HL-60/S4 (cell line): Measurements from ENCODE around the gene COX4I2.
"Not testable (repeated sequence)": the region's sequence is repeated elsewhere in the genome, so short reads cannot be mapped to it uniquely, and the experiment has no call there.

Experiments
- in situ Hi-C: fragments of 300-500 bp; cut with MboI; formaldehyde crosslinking; loops from 2 replicates; pipeline ENCODE4 v1.14.3; 2022; ENCODE audit warnings: low sequenced_read_pairs

COX4I2 gene

DNA sequence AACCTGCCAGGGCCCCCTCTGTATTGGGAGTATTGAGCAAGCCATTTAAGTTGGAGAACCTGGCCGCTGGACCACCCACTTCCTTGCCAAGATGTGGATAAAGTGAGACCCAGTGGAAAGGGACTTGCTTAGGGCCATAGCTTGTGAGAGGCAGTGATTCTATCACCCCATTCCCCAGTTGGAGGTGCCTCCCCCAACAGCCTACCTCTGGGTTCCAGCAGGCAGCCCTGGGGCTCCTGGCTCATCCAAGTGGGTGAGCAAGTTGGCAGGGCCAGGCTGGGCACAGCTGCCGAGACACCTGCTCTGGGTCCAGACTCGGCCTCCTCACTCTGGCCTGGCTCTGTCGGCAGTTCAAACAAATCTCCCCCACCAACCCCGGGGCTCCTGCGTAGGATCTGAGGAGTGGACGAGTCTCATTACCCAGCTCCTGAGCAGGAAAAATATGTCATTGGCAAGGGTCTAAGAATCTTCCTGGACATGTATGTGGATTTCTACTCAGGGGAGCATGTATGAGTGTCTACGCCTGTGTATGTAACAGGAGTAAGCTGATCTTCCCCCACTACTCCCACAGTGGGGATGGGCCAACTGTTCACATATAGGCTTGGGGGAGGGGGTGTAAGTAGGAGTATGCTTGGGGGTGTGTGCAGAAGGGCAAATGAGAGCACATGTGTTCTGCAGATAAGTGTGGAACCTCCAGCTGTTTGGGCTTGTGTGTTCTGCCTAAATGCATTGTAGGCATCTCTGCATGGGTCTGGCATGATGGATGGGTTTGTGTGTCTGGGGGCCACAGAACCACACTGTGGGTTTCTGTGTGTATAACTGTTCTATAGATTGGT, 30.7 kb upstream of the COX4I2 start:
- in situ Hi-C loops = no loop called here

DNA sequence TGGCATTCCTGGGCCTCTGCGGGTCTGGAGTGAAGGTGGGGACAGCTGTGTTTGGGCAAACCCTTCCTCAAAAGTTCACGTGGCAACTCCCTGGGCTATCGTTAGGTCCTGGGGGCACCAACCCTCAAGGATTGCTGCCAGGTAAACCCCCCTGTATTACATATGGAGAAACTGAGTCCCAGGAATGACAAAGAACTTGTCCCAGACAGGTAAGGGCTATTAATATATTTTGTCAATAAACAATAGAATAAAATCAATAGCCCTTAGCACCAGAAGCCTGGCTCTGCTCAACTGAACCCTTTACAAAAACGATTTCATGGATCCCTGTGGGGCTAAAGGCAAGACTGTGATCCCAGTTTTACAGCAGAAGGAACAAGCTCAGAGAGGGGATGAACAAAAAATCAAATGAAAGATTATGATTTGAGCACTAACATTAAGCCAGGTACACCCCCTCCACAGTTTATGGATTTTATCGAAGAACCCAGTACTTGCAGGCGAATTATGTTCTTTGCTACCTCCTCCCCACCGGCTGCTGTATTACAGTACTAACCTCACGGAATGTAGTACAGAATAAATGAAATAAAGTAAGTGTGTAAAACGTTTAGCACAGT, 30.0 kb upstream of the COX4I2 start:
- in situ Hi-C loops = no loop called here

DNA sequence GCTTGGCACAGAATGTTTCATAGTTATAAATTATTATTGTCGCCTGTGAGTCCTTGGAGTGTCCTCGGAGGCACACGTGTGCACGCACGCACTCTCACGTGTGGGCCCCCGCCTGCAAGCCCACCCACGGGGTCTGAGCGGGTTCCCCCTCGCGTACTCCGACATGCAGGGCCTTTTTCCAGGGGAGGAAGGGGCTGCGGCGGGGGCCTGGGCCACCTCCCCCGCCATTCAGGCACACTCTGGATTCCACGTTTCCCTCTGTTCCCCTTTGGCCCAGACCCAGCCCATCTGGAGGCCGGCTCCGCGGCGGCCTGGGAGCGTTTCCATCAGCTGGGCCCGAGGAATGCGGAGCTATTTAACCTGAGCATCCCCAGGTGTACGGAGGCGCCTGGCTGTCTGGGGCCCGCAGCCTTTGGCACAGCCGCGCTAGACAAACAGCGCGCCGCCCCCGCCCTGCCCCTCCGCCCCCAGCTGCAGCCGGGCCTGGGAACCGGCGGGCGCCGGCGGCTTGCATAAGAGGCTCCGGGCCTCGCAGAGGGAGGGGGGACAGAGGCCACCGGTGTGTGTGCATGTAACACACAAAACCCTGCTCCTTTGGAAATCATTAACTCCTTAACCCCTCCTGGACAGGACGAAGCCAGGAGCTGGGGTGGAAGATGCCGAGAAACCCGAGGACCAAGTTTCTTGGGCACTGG, 29.3 kb upstream of the COX4I2 start:
- in situ Hi-C loops = no loop called here

DNA sequence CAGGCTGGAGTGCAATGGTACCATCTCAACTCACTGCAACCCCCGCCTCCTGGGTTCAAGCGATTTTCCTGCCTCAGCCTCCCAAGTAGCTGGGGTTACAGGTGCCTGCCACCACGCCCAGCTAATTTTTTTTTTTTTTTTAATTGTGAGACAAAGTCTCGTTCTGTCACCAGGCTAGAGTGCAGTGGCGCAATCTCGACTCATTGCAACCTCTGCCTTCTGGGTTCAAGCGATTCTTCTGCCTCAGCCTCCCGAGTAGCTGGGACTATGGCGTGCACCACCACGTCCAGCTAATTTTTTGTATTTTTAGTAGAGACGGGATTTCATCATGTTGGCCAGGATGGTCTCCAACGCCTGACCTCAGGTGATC, 25.5 kb upstream of the COX4I2 start:
- in situ Hi-C loops = not testable (repeated sequence)

DNA sequence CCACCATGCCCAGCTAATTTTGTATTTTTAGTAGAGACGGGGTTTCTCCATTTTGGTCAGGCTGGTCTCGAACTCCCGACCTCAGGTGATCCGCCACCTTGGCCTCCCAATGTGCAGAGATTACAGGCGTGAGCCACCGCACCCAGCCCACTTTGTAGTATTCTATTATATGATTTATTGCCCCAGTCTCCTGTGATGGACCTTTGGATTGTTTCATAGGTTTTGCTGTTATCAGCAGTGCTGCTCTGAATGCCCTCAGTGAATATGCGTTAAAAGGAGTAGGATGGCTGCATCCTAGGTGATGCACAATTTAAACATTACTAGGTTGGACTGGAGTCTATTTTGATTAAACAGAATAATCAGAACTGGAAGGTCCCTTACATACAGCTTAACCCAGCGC, 22.3 kb upstream of the COX4I2 start:
- in situ Hi-C loops = loop anchor here (5.0 kb wide), 1 partner anchor 53 kb away; no protein-coding TSS in a partner anchor

DNA sequence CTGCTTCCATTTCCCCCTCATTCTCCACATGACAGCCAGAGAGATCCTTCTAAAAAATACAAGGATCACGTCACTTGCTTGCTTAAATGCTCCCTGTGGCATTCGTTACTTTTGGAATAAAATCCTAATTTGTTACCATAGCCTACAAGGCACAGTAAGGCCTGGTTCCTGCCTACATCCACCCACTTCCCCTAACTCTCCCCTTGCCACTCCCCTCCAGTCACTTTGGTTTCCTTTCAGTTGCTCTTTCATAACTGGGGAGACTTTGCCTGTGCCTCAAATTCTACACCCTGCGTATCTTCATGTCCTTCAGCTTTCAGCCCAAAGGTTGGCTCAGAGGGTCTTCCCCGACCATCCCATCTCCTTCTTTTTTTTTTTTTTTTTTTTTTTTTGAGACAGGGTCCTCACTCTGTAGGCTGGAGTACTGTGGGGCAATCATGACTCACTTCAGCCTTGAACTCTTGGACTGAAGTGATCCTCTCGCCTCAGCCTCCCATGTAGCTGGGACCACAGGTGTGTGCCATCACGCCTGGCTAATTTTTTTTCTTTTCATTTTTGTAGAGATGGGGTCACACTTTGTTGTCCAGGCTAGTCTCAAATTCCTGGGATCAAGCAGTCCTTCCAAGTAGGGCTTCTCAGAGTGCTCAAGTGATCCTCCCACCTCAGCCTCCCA, 20.1 kb upstream of the COX4I2 start:
- in situ Hi-C loops = loop anchor here (5.0 kb wide), 1 partner anchor 55 kb away; no protein-coding TSS in a partner anchor

DNA sequence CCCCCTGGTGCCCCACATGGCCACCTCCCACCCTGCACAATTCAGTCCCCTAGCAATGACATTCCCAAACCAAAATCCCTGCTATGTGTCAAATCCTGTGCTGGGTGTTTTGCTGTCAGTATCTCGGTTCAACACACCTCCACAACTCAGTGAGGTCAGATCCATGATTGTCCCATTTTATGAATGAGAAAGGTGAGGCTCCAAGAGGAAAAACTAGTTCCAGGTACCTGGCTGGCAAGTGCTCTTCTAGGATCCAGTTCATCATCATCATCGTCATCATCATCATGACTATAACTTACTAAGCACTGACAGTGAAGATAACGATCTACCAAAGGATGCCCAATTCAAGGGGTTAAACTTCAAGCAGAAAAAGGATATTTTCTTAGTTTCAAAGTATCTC, 17.5 kb upstream of the COX4I2 start:
- in situ Hi-C loops = no loop called here

DNA sequence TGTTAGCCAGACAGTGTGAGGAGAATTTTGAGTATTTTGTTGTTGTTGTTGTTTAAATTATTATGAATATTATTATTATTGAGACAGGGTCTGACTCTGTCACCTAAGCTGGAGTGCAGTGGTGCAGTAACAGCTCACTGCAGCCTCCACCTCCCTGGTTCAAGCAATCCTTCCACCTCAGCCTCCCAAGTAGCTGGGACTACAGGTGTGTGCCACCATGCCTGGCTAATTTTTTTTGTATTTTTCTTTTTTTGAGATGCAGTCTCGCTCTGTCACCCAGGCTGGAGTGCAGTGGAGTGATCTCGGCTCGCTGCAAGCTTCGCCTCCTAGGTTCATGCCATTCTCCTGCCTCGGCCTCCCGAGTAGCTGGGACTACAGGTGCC, 14.6 kb upstream of the COX4I2 start:
- in situ Hi-C loops = not testable (repeated sequence)

DNA sequence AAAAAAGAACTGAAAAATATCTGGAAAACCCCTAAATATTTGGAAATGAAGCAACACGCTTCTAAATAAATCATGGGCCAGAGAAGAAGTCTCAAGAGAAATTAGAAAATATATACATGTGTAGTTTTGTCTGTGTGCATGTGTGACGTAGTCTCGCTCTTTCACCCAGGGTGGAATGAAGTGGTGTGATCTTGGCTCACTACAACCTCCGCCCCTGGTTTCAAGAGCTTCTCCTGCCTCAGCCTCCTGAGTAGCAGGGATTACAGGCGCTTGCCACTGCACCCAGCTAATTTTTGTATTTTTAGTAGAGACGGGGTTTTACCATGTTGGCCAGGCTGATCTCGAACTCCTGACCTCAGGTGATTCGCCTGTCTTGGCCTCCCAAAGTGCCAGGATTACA, 11.2 kb upstream of the COX4I2 start:
- in situ Hi-C loops = not testable (repeated sequence)

DNA sequence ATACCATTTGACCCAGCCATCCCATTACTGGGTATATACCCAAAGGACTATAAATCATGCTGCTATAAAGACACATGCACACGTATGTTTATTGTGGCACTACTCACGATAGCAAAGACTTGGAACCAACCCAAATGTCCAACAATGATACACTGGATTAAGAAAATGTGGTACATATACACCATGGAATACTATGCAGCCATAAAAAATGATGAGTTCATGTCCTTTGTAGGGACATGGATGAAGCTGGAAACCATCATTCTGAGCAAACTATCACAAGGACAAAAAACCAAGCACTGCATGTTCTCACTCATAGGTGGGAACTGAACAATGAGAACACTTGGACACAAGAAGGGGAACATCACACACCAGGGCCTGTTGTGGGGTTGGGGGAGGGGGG, 9.7 kb upstream of the COX4I2 start:
- in situ Hi-C loops = not testable (repeated sequence)

DNA sequence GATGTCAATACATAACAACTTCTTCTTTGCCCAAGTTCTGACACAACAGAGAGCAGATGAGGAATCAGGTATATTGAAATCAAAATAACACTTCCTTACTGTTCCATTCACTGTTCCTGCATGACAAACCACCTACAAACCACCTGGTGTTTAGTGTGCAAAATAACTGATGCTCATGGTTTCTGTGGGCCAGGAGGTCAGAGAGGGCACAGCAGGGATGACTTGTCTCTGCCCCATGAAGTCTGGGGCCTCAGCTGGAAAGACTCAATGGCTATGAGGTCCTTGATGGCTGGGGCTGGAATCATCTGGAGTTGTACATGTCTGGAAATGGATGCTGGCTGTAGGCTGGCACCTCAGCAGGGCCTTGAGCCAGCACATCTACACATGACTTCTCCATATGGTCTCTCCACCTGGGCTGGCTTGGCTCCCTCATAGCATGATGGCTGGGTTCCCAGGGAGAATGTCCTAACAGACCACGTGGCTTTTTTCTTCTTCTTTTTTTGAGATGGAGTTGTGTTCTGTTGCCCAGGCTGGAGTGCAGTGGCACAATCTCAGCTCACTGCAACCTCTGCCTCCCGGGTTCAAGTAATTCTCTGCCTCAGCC, 7.4 kb upstream of the COX4I2 start:
- in situ Hi-C loops = no loop called here

DNA sequence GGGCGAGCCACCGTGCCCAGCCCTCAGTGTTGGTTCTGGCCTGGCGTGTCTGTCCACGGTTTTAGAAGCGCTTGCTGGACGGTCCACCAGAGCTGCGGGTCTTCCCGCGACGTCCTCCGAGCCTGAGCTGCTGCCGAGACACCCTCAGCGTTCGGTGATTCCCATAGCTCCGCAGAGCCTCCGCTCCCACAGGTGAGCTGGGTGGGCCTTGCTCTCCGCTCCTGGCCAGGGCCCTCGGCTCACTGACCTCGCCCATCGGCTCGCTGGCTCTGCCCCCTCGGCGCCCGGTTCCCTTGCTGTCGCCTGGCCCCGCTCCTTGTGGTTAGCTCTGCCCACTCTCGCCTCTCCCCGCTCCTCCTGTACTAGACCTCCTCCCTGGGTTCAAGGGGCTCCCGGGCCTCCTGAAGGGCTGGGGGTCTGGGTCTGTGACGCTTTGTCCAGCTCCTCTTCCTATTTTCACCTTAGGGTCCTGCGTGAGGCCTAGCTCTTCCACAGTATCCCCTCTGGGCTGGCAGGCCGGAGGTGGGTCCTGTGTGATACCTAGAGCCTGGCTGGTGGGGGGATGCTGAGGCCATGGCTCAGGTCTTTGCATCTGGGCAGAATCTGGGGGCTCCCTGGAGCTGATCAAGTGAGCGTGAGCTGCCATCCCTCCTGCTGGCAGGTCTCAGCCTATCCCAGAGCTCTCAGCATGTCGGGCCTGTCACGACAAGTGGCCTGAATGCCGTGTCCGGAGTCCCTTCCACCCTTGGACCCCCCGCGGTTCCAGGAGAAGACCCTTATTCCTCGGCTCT, 5.0 kb upstream of the COX4I2 start:
- in situ Hi-C loops = no loop called here

DNA sequence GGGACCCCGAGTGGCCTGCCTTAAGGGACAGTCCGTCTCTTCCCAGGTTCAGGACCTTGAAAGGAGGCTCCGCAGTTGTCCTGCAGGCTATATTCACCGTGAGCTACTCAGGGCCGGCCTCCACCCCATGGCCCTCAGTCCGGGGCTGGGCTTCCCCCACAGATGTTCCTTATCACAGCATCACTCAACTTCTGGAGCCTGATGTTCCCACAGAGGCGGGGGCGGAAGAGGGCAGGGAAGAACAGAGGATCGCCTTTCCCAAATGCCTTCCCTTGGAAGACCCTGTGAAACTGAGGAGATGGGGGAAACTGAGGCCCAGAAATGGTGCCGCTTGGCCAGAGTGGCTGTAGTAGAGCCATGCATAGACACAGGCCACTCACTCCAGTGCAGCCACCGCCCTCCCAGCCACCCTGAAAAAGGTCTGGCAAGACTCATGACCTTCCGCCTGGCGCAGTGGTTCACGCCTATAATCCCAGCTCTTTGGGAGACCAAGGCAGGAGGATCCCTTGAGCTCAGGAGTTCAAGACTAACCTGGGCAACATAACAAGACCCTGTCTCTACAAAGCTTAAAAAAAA, 4.3 kb upstream of the COX4I2 start:
- in situ Hi-C loops = no loop called here

DNA sequence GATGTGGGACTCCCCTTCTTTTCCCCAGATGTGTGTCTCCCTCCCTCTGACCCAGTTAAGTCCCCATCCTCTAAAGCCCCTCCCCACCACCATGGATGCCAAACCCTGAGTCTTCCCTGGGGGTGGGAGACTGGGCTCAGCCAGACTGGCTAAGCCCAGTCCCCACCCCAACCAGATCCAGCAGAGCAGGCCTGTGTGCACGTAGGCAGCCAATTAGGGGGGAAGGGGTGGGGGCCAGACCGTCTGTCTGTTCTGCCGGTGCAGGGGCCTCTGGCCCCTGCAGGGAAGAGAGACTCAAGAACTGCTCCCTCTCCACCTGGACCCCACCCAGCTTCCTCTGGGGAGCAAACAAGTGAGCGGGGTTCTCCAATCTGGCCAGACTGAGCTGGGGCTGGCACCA, 605 bp downstream of the COX4I2 start:
- in situ Hi-C loops = no loop called here

DNA sequence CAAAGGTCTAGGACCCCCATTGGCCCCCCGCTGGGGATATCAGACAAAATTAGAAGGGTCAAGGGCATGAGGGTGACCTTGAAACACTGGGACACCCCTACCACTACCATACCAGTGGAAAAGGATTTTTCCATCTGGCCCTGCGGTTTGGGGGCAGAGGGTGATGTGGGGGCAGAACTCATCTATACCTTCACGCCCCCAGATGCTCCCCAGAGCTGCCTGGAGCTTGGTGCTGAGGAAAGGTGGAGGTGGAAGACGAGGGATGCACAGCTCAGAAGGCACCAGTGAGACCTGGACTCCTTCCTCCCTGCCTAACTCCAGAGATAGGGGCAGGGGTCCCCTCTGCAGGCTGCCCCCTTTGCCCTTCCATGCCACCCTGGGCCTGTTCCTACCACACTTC, 1.1 kb downstream of the COX4I2 start:
- in situ Hi-C loops = no loop called here

DNA sequence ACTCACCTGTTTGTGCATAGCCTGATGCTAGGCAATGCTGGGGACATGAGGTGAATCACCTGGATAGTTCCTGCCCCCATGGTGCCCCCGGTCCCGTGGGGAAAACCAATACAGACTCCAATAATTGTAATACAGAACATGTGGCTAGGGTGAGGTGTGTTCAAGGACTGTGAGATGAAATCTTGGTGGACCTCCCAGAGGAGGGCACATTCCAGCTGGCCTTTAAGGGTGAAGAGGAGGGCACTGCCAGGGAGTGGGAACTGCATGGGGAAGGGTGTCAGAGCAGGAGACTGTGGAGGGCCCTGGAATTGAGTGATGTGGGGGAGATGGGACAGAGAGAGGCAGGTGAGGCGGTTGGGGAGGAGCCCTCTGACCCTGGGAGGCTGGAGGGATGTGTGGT, 2.5 kb downstream of the COX4I2 start:
- in situ Hi-C loops = no loop called here

DNA sequence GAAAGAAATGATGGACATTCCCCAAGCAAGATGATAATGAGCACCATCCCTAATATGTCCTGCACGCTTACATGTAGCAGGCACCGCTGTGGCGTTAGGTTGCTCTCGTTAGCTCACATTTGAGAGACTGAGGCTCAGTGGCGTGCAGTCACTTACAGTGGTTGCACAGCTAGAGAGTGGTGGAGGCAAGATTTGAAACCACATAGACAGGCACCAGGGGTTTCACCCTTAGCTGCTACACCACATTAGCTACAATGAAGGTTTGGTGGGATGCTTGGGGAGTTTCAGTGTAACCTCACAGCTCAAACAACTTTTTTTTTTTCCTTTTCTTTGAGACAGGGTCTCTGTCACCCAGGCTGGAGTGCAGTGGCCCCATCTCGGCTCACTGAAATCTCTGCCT, 3.7 kb downstream of the COX4I2 start:
- in situ Hi-C loops = no loop called here

DNA sequence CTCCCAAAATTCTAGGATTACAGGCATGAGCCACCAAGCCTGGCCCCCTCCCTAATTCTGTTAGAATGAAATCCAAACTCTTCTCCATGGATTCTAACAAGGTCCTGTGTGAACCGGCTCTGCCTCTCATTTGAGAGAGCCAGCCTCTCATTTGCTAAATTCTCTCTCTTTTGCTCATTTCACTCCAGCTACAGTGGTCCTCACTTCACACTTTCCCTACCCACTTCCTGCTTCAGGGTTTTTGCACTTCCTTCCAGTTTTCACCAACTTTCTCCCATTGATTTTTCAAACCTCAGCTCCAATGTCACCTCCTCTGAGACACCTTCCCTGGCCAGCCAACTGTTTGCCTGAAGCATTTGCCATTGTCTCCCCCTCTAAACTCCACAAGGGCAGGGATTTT, 5.1 kb downstream of the COX4I2 start:
- in situ Hi-C loops = no loop called here

DNA sequence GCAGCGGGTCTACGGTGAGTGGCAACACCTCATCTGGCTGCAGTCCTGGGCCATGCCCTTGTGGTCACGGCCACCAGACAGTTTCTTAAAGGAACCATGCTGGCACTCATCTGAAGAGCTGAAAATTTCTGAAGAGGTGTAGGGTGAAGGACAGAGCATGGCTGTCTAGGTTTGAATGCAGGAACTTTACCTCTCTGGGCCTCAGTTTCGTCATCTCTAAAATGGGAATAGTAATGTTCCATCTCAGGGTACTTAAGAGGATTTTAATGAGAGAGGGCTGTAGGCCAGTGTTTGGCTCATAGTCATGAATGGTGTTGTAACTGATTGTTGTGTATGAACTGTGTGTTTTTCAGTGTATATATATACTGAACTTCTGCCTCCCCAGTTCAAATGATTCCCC, 5.8 kb downstream of the COX4I2 start:
- in situ Hi-C loops = no loop called here

DNA sequence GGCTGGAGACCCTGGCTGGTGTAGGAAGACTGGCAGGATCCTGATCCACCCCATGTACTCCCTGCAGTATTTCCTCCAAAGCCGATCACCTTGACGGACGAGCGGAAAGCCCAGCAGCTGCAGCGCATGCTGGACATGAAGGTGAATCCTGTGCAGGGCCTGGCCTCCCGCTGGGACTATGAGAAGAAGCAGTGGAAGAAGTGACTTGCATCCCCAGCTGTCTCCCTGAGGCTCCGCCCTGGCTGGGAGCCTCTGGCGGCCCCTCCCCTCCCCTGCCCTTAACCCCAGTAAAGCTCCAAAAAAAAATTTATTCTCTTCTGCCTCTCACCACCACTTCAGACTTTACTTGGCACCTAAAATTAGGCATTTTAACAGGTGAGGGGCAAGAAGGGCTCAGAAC, 7.0 kb downstream of the COX4I2 start:
- in situ Hi-C loops = no loop called here
